ENCODE data around the gene UBA52.
A peak's percentile ranks its signal among the peaks of the same experiment; 100 is the strongest.
"Not testable (repeated sequence)": the region's sequence is repeated elsewhere in the genome, so short reads cannot be mapped to it uniquely, and the experiment has no call there.

Gene UBA52

GRCh38 chr19:18571564-18572344 is at the start of gene UBA52:
Gene UBA52, plus strand, starts transcription at chr19:18571857. Its CDS starts 1,444 bp downstream, at chr19:18573301.
- Histone ChIP-seq H3K4me3 (peak within 1 kb of the TSS; percentile 99), H3K9me3 (ENCODE audit: low read depth, low read length) (no peaks in the 10 kb centered on the region), H3K9ac (ENCODE audit: insufficient read length) (peak within 1 kb of the TSS; percentile 100), H3K27ac (peak within 1 kb of the TSS; percentile 73), H3K36me3 (ENCODE audit: insufficient read depth, low read length) (peaks cover 67% of the 10 kb centered on the region)
- TF ChIP-seq POLR2AphosphoS5 (IDR thresholded peaks at IDR 0.05; ENCODE audit: borderline replicate concordance, low read depth, low read length): peak; percentile 97
- no peak for TF ChIP-seq EZH2 (IDR thresholded peaks at IDR 0.05)
- TF ChIP-seq FOXP2 (optimal IDR thresholded peaks at IDR 0.05; ENCODE audit: control extremely low read depth, extremely low read length, insufficient read depth): peak; percentile 84
- peak; percentile 70 for DNase-seq (ENCODE audit: low read depth, low spot score)

GRCh38 chr19:18522124-18522861 is 49.4 kb upstream of the UBA52 start:
- DNase-seq (ENCODE audit: low read depth, low spot score): peak; percentile 99
- TF ChIP-seq POLR2AphosphoS5 (IDR thresholded peaks at IDR 0.05; ENCODE audit: borderline replicate concordance, low read depth, low read length) (peak; percentile 58), EZH2 (IDR thresholded peaks at IDR 0.05) (no peak), FOXP2 (optimal IDR thresholded peaks at IDR 0.05; ENCODE audit: control extremely low read depth, extremely low read length, insufficient read depth) (peak; percentile 66)
- H3K9ac ChIP-seq (ENCODE audit: insufficient read length): no peak overlapping the region
- H3K36me3 ChIP-seq (ENCODE audit: insufficient read depth, low read length): no peaks in the 10 kb centered on the region
- no peaks in the 10 kb centered on the region for H3K9me3 ChIP-seq (ENCODE audit: low read depth, low read length)
- peak overlapping the region; percentile 90 for H3K4me3 ChIP-seq
- H3K27ac ChIP-seq: peak overlapping the region; percentile 39; the same call in 1 of the 2 replicates

- not testable (repeated sequence) for H3K36me3 ChIP-seq (ENCODE audit: insufficient read depth, low read length); H3K9ac ChIP-seq (ENCODE audit: insufficient read length); DNase-seq (ENCODE audit: low read depth, low spot score); H3K9me3 ChIP-seq (ENCODE audit: low read depth, low read length)
- peak overlapping the region; percentile 51 for H3K4me3 ChIP-seq
- H3K27ac ChIP-seq: peak overlapping the region; percentile 39; the same call in 1 of the 2 replicates
Observed at GRCh38 chr19:18522862-18523440, 48.7 kb upstream of the UBA52 start.

- no peak for DNase-seq (ENCODE audit: low read depth, low spot score)
- no peak overlapping the region for H3K9ac ChIP-seq (ENCODE audit: insufficient read length)
- no peaks in the 10 kb centered on the region for H3K9me3 ChIP-seq (ENCODE audit: low read depth, low read length)
- TF ChIP-seq EZH2 (IDR thresholded peaks at IDR 0.05) (no peak), FOXP2 (optimal IDR thresholded peaks at IDR 0.05; ENCODE audit: control extremely low read depth, extremely low read length, insufficient read depth) (no peak), POLR2AphosphoS5 (IDR thresholded peaks at IDR 0.05; ENCODE audit: borderline replicate concordance, low read depth, low read length) (no peak)
- H3K27ac ChIP-seq: no peak overlapping the region
- H3K4me3 ChIP-seq: no peak overlapping the region
- no peaks in the 10 kb centered on the region for H3K36me3 ChIP-seq (ENCODE audit: insufficient read depth, low read length)
Observed at GRCh38 chr19:18523841-18524240, 47.8 kb upstream of the UBA52 start.

- TF ChIP-seq EZH2 (IDR thresholded peaks at IDR 0.05) (no peak), FOXP2 (optimal IDR thresholded peaks at IDR 0.05; ENCODE audit: control extremely low read depth, extremely low read length, insufficient read depth) (no peak), POLR2AphosphoS5 (IDR thresholded peaks at IDR 0.05; ENCODE audit: borderline replicate concordance, low read depth, low read length) (no peak)
- DNase-seq (ENCODE audit: low read depth, low spot score): no peak
Observed at GRCh38 chr19:18526316-18526715, 45.3 kb upstream of the UBA52 start.

GRCh38 chr19:18529782-18530181 is 41.9 kb upstream of the UBA52 start:
- no peak overlapping the region for H3K27ac ChIP-seq
- no peak overlapping the region for H3K9ac ChIP-seq (ENCODE audit: insufficient read length)
- TF ChIP-seq EZH2 (IDR thresholded peaks at IDR 0.05): no peak
- no peak for TF ChIP-seq POLR2AphosphoS5 (IDR thresholded peaks at IDR 0.05; ENCODE audit: borderline replicate concordance, low read depth, low read length)
- no peak for TF ChIP-seq FOXP2 (optimal IDR thresholded peaks at IDR 0.05; ENCODE audit: control extremely low read depth, extremely low read length, insufficient read depth)
- H3K36me3 ChIP-seq (ENCODE audit: insufficient read depth, low read length): peaks cover 16% of the 10 kb centered on the region; the same call in 1 of the 2 replicates
- no peak for DNase-seq (ENCODE audit: low read depth, low spot score)
- no peaks in the 10 kb centered on the region for H3K9me3 ChIP-seq (ENCODE audit: low read depth, low read length)
- H3K4me3 ChIP-seq: no peak overlapping the region

More at GRCh38 chr19:18526316-18526715, 45.3 kb upstream of the UBA52 start:
- H3K9me3 ChIP-seq (ENCODE audit: low read depth, low read length): no peaks in the 10 kb centered on the region
- peaks cover under 1% of the 10 kb centered on the region; the same call in 1 of the 2 replicates for H3K36me3 ChIP-seq (ENCODE audit: insufficient read depth, low read length)
- H3K4me3 ChIP-seq: no peak overlapping the region
- no peak overlapping the region for H3K9ac ChIP-seq (ENCODE audit: insufficient read length)
- no peak overlapping the region for H3K27ac ChIP-seq

- Histone ChIP-seq H3K4me3 (no peak overlapping the region), H3K27ac (no peak overlapping the region), H3K9me3 (ENCODE audit: low read depth, low read length) (no peaks in the 10 kb centered on the region), H3K9ac (ENCODE audit: insufficient read length) (no peak overlapping the region), H3K36me3 (ENCODE audit: insufficient read depth, low read length) (peaks cover 25% of the 10 kb centered on the region; the same call in 1 of the 2 replicates)
- DNase-seq (ENCODE audit: low read depth, low spot score): no peak
- TF ChIP-seq POLR2AphosphoS5 (IDR thresholded peaks at IDR 0.05; ENCODE audit: borderline replicate concordance, low read depth, low read length): no peak
- no peak for TF ChIP-seq EZH2 (IDR thresholded peaks at IDR 0.05)
- TF ChIP-seq FOXP2 (optimal IDR thresholded peaks at IDR 0.05; ENCODE audit: control extremely low read depth, extremely low read length, insufficient read depth): no peak
Observed at GRCh38 chr19:18531485-18531884, 40.2 kb upstream of the UBA52 start.
